ENCODE data around the gene CD44. TPM values are rescaled to one million over a fixed set of nuclear protein-coding genes. Genes with fewer than 3 reads are reported as not detected.
A peak's percentile ranks its signal among the peaks of the same experiment; 100 is the strongest.

The CD44 gene
- total RNA-seq, 1 donor from 2014 or later, result 155 TPM

DNA sequence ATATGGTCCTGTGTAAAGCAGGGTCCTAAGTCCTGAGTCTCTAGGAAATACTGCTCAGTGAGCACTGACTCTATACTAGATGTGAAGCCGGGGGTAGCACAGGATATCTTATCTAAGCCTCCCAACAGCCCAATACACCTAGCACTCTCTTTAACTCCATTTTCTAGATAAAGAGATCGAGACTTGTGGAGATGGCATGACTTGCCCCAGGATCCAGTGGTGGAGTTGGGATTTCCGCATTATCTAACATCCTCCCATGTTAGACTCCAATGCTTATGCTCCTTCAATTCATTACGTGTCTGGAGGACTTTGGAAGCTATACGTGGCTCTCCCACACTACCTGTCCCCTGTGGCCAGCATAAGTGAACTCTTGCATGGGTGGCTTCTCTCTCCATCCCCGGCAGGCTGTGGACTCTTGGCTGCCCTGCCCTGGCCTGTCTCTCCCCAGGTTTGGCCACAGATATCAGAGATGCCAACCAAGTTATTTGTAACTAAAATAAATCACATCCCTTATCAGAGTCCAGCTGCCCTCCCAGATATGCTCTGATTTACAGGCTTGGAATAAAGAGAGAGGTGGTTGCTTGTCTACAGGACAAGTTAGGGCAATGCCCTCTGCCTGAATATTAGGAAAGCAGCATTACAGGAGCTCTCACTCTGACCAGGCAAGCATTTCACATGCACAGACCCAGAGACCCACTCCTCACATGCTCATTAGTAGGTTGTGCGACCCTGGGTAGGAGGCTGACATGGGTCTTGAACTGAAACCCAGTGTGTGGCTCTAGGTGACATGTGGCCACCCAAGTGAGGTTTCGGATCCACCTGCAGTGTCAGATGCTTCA lies 4.5 kb downstream of the CD44 start:
- H3K27me3 Mint-ChIP-seq (ENCODE audit: unreplicated experiment), result peaks cover under 1% of the 10 kb centered on the region

DNA sequence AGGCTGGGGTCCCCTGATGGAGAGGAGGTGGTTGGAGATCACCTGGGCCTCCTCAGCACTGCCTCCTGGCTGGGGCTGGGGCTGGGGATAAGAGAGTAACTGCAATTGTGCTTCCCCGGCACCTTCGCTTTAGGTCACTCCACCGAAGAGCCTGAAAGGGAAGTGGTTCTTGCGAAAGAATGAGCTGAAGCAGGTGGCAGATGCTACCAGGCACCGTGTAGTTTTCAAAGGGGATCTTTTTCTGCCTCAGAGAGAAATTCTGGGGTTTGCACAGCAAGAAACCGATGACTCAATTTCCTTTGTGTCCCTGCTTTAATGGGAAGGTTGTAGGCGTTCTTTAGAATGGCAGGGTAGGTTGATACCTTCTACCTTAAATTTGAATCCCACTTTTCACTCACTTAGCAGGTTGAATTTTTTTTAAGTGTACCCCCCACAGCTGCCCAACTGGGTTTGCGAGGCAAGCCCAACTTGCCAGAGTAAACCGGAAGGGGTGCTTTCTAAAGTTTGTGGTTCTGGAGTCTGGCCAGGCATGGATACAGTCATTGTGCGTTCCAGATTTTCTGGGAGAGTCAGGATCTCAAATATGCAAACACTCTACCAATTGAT lies 5.3 kb downstream of the CD44 start:
- Mint-ChIP-seq H3K27ac (ENCODE audit: unreplicated experiment) (no peak overlapping the region), H3K4me1 (ENCODE audit: unreplicated experiment) (peaks cover 27% of the 10 kb centered on the region), H3K4me3 (ENCODE audit: unreplicated experiment) (no peak overlapping the region), H3K36me3 (ENCODE audit: low read depth, unreplicated experiment) (peaks cover 11% of the 10 kb centered on the region), H3K27me3 (ENCODE audit: unreplicated experiment) (no peaks in the 10 kb centered on the region), H3K9me3 (ENCODE audit: unreplicated experiment) (no peaks in the 10 kb centered on the region)
- no peak for DNase-seq (ENCODE audit: low spot score)
- no peak for TF ChIP-seq CTCF (IDR thresholded peaks at IDR 0.05; ENCODE audit: unreplicated experiment)

More for the DNA sequence above, 4.5 kb downstream of the CD44 start:
- no peak for DNase-seq (ENCODE audit: low spot score)
- no peaks in the 10 kb centered on the region for H3K9me3 Mint-ChIP-seq (ENCODE audit: unreplicated experiment)
- H3K27ac Mint-ChIP-seq (ENCODE audit: unreplicated experiment), result no peak overlapping the region
- H3K4me1 Mint-ChIP-seq (ENCODE audit: unreplicated experiment), result peaks cover 27% of the 10 kb centered on the region
- TF ChIP-seq CTCF (IDR thresholded peaks at IDR 0.05; ENCODE audit: unreplicated experiment), result no peak
- no peak overlapping the region for H3K4me3 Mint-ChIP-seq (ENCODE audit: unreplicated experiment)
- peaks cover 6% of the 10 kb centered on the region for H3K36me3 Mint-ChIP-seq (ENCODE audit: low read depth, unreplicated experiment)

DNA sequence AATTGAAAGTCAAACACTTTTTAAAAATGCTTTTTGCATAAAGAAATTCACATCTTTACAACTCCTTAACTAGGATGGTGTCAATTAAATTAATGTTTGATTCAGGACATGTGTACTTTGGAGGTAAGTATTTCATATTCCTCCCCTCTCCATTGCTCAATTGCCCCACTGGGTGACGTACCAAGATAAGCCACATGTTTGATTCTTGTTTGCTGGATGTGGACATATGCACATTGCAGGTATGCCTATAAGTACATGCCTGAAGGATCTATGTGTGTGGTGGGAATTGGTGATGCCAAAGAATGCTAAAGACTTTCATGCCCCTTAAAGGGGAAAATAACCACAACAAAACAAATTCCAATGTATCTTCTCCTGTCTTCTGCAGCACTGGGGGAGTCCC lies 5.8 kb downstream of the CD44 start:
- H3K36me3 Mint-ChIP-seq (ENCODE audit: low read depth, unreplicated experiment), result peaks cover 15% of the 10 kb centered on the region
- H3K4me3 Mint-ChIP-seq (ENCODE audit: unreplicated experiment), result peak overlapping the region; percentile 51
- H3K9me3 Mint-ChIP-seq (ENCODE audit: unreplicated experiment), result no peaks in the 10 kb centered on the region
- H3K27me3 Mint-ChIP-seq (ENCODE audit: unreplicated experiment), result no peaks in the 10 kb centered on the region
- no peak for TF ChIP-seq CTCF (IDR thresholded peaks at IDR 0.05; ENCODE audit: unreplicated experiment)
- H3K27ac Mint-ChIP-seq (ENCODE audit: unreplicated experiment), result no peak overlapping the region
- DNase-seq (ENCODE audit: low spot score), result no peak
- peaks cover 22% of the 10 kb centered on the region for H3K4me1 Mint-ChIP-seq (ENCODE audit: unreplicated experiment)

- Mint-ChIP-seq H3K4me1 (ENCODE audit: unreplicated experiment) (peaks cover 22% of the 10 kb centered on the region), H3K27ac (ENCODE audit: unreplicated experiment) (no peak overlapping the region), H3K9me3 (ENCODE audit: unreplicated experiment) (no peaks in the 10 kb centered on the region), H3K27me3 (ENCODE audit: unreplicated experiment) (no peaks in the 10 kb centered on the region), H3K36me3 (ENCODE audit: low read depth, unreplicated experiment) (peaks cover 15% of the 10 kb centered on the region), H3K4me3 (ENCODE audit: unreplicated experiment) (peak overlapping the region; percentile 51)
- no peak for TF ChIP-seq CTCF (IDR thresholded peaks at IDR 0.05; ENCODE audit: unreplicated experiment)
- DNase-seq (ENCODE audit: low spot score), result no peak
These were observed 6.3 kb downstream of the CD44 start for GRCh38 chr11:35145271-35145670.

- Mint-ChIP-seq H3K9me3 (ENCODE audit: unreplicated experiment) (no peaks in the 10 kb centered on the region), H3K4me1 (ENCODE audit: unreplicated experiment) (peaks cover 26% of the 10 kb centered on the region)
- no peak for TF ChIP-seq CTCF (IDR thresholded peaks at IDR 0.05; ENCODE audit: unreplicated experiment)
These were observed 7.1 kb downstream of the CD44 start for GRCh38 chr11:35146074-35146521.

More at GRCh38 chr11:35146074-35146521, 7.1 kb downstream of the CD44 start:
- Mint-ChIP-seq H3K27ac (ENCODE audit: unreplicated experiment) (no peak overlapping the region), H3K4me3 (ENCODE audit: unreplicated experiment) (no peak overlapping the region), H3K36me3 (ENCODE audit: low read depth, unreplicated experiment) (peaks cover 13% of the 10 kb centered on the region), H3K27me3 (ENCODE audit: unreplicated experiment) (no peaks in the 10 kb centered on the region)
- DNase-seq (ENCODE audit: low spot score), result no peak
